ENCODE data around the gene ABCB9.

ABCB9 gene

GRCh38 chr12:122998316-122998715, 32.1 kb upstream of the ABCB9 start:
- Mint-ChIP-seq H3K9me3 (ENCODE audit: low read depth) (no peaks in the 10 kb centered on the region), H3K27me3 (no peaks in the 10 kb centered on the region), H3K4me3 (no peak overlapping the region), H3K4me1 (ENCODE audit: low read depth) (no peaks in the 10 kb centered on the region), H3K36me3 (no peaks in the 10 kb centered on the region), H3K27ac (no peak overlapping the region)

GRCh38 chr12:122997343-122998250, 31.3 kb upstream of the ABCB9 start:
- Mint-ChIP-seq H3K4me1 (ENCODE audit: low read depth) (no peaks in the 10 kb centered on the region), H3K27ac (no peak overlapping the region), H3K27me3 (no peaks in the 10 kb centered on the region), H3K36me3 (no peaks in the 10 kb centered on the region), H3K4me3 (no peak overlapping the region), H3K9me3 (ENCODE audit: low read depth) (no peaks in the 10 kb centered on the region)

GRCh38 chr12:122996621-122997342, 30.5 kb upstream of the ABCB9 start:
- no peaks in the 10 kb centered on the region for H3K9me3 Mint-ChIP-seq (ENCODE audit: low read depth)
- H3K27me3 Mint-ChIP-seq: no peaks in the 10 kb centered on the region
- no peaks in the 10 kb centered on the region for H3K36me3 Mint-ChIP-seq
- H3K27ac Mint-ChIP-seq: no peak overlapping the region
- no peak overlapping the region for H3K4me3 Mint-ChIP-seq
- no peaks in the 10 kb centered on the region for H3K4me1 Mint-ChIP-seq (ENCODE audit: low read depth)

GRCh38 chr12:122996188-122996601, 29.9 kb upstream of the ABCB9 start:
- Mint-ChIP-seq H3K36me3 (no peaks in the 10 kb centered on the region), H3K27ac (no peak overlapping the region), H3K4me3 (no peak overlapping the region), H3K4me1 (ENCODE audit: low read depth) (no peaks in the 10 kb centered on the region), H3K27me3 (no peaks in the 10 kb centered on the region), H3K9me3 (ENCODE audit: low read depth) (no peaks in the 10 kb centered on the region)

GRCh38 chr12:122995503-122996187, 29.4 kb upstream of the ABCB9 start:
- H3K36me3 Mint-ChIP-seq: no peaks in the 10 kb centered on the region

GRCh38 chr12:122994781-122995502, 28.7 kb upstream of the ABCB9 start:
- Mint-ChIP-seq H3K36me3 (no peaks in the 10 kb centered on the region), H3K4me3 (no peak overlapping the region), H3K4me1 (ENCODE audit: low read depth) (no peaks in the 10 kb centered on the region), H3K9me3 (ENCODE audit: low read depth) (no peaks in the 10 kb centered on the region), H3K27me3 (no peaks in the 10 kb centered on the region), H3K27ac (no peak overlapping the region)

More at GRCh38 chr12:122995503-122996187, 29.4 kb upstream of the ABCB9 start:
- no peaks in the 10 kb centered on the region for H3K4me1 Mint-ChIP-seq (ENCODE audit: low read depth)
- no peaks in the 10 kb centered on the region for H3K9me3 Mint-ChIP-seq (ENCODE audit: low read depth)
- H3K27me3 Mint-ChIP-seq: no peaks in the 10 kb centered on the region
- H3K27ac Mint-ChIP-seq: no peak overlapping the region
- H3K4me3 Mint-ChIP-seq: no peak overlapping the region

GRCh38 chr12:122994140-122994675, 27.9 kb upstream of the ABCB9 start:
- H3K36me3 Mint-ChIP-seq: no peaks in the 10 kb centered on the region
- H3K27ac Mint-ChIP-seq: no peak overlapping the region
- no peaks in the 10 kb centered on the region for H3K27me3 Mint-ChIP-seq
- H3K4me1 Mint-ChIP-seq (ENCODE audit: low read depth): no peaks in the 10 kb centered on the region
- no peak overlapping the region for H3K4me3 Mint-ChIP-seq
- H3K9me3 Mint-ChIP-seq (ENCODE audit: low read depth): no peaks in the 10 kb centered on the region

GRCh38 chr12:122992386-122992785, 26.1 kb upstream of the ABCB9 start:
- Mint-ChIP-seq H3K4me1 (ENCODE audit: low read depth) (no peaks in the 10 kb centered on the region), H3K27ac (no peak overlapping the region), H3K36me3 (no peaks in the 10 kb centered on the region), H3K9me3 (ENCODE audit: low read depth) (no peaks in the 10 kb centered on the region), H3K27me3 (no peaks in the 10 kb centered on the region), H3K4me3 (no peak overlapping the region)

- Mint-ChIP-seq H3K27me3 (no peaks in the 10 kb centered on the region), H3K4me3 (no peak overlapping the region), H3K36me3 (no peaks in the 10 kb centered on the region), H3K27ac (no peak overlapping the region), H3K4me1 (ENCODE audit: low read depth) (no peaks in the 10 kb centered on the region), H3K9me3 (ENCODE audit: low read depth) (no peaks in the 10 kb centered on the region)
Observed at GRCh38 chr12:122991623-122992275, 25.5 kb upstream of the ABCB9 start.

GRCh38 chr12:122990961-122991622, 24.8 kb upstream of the ABCB9 start:
- no peak overlapping the region for H3K4me3 Mint-ChIP-seq
- no peaks in the 10 kb centered on the region for H3K4me1 Mint-ChIP-seq (ENCODE audit: low read depth)
- no peaks in the 10 kb centered on the region for H3K9me3 Mint-ChIP-seq (ENCODE audit: low read depth)
- H3K36me3 Mint-ChIP-seq: no peaks in the 10 kb centered on the region
- no peaks in the 10 kb centered on the region for H3K27me3 Mint-ChIP-seq
- no peak overlapping the region for H3K27ac Mint-ChIP-seq

- H3K27ac Mint-ChIP-seq: no peak overlapping the region
- no peaks in the 10 kb centered on the region for H3K36me3 Mint-ChIP-seq
- no peaks in the 10 kb centered on the region for H3K9me3 Mint-ChIP-seq (ENCODE audit: low read depth)
- H3K27me3 Mint-ChIP-seq: no peaks in the 10 kb centered on the region
- no peaks in the 10 kb centered on the region for H3K4me1 Mint-ChIP-seq (ENCODE audit: low read depth)
- H3K4me3 Mint-ChIP-seq: no peak overlapping the region
Observed at GRCh38 chr12:122990561-122990960, 24.3 kb upstream of the ABCB9 start.

- no peaks in the 10 kb centered on the region for H3K36me3 Mint-ChIP-seq
- no peak overlapping the region for H3K4me3 Mint-ChIP-seq
- H3K27ac Mint-ChIP-seq: no peak overlapping the region
- no peaks in the 10 kb centered on the region for H3K9me3 Mint-ChIP-seq (ENCODE audit: low read depth)
- no peaks in the 10 kb centered on the region for H3K27me3 Mint-ChIP-seq
- no peaks in the 10 kb centered on the region for H3K4me1 Mint-ChIP-seq (ENCODE audit: low read depth)
Observed at GRCh38 chr12:122989874-122990419, 23.7 kb upstream of the ABCB9 start.

- H3K27me3 Mint-ChIP-seq: no peaks in the 10 kb centered on the region
- no peak overlapping the region for H3K27ac Mint-ChIP-seq
- no peaks in the 10 kb centered on the region for H3K36me3 Mint-ChIP-seq
- no peaks in the 10 kb centered on the region for H3K9me3 Mint-ChIP-seq (ENCODE audit: low read depth)
- peaks cover 4% of the 10 kb centered on the region for H3K4me1 Mint-ChIP-seq (ENCODE audit: low read depth)
- no peak overlapping the region for H3K4me3 Mint-ChIP-seq
Observed at GRCh38 chr12:122989225-122989839, 23.1 kb upstream of the ABCB9 start.
